Omental fat pad (tissue), 4 donors: ENCODE data around the gene TANC1. TPM values are rescaled to one million over a fixed set of nuclear protein-coding genes. Genes with fewer than 3 reads are reported as not detected.

Experiments used
- ATAC-seq: fragments of 150-250 bp; one replicate; pipeline ENCODE4 v1.9.1; 2016; ENCODE audit warnings: mild to moderate bottlenecking, moderate library complexity; ENCODE audit not compliant: low FRiP score
- DNase-seq: peaks from one replicate; pipeline ENCODE4 v3.0.0-alpha.2; 2019; ENCODE audit warnings: low spot score
- CTCF ChIP-seq, 3 donors: fragments of 450-650 bp; IDR thresholded peaks; one replicate each; pipeline ENCODE4 v1.5.1; 2016 to 2017; ENCODE audit warnings: antibody characterized with exemption in 3 of 3, mild to moderate bottlenecking in 3 of 3, moderate library complexity in 2 of 3
- total RNA-seq, 4 donors: library from RNA; depleted of rRNA; stranded (reverse); fragments of >200 nt; gene quantifications; one replicate each; pipeline ENCODE4 v1.1.0, GENCODE V29; 2016

TANC1 gene
- total RNA-seq, 4 donors from 2014 or later: 26.4 to 72.5 (median 34.9) TPM

- ATAC-seq: peak; percentile 4
- DNase-seq: no peak
- no peak for TF ChIP-seq CTCF (IDR thresholded peaks at IDR 0.05)
These were observed 156.6 kb downstream of the TANC1 start for GRCh38 chr2:159124931-159125467.

- ATAC-seq: no peak
- no peak for DNase-seq
- TF ChIP-seq CTCF (IDR thresholded peaks at IDR 0.05): no peak
These were observed 157.4 kb downstream of the TANC1 start for GRCh38 chr2:159125858-159126257.

GRCh38 chr2:159126432-159127022 lies 158.1 kb downstream of the TANC1 start:
- ATAC-seq: no peak
- DNase-seq: no peak
- TF ChIP-seq CTCF (IDR thresholded peaks at IDR 0.05): no peak

- DNase-seq: no peak
- no peak for TF ChIP-seq CTCF (IDR thresholded peaks at IDR 0.05)
These were observed 159.8 kb downstream of the TANC1 start for GRCh38 chr2:159128191-159128590.

GRCh38 chr2:159129269-159129668 lies 160.8 kb downstream of the TANC1 start:
- no peak for TF ChIP-seq CTCF (IDR thresholded peaks at IDR 0.05)
- no peak for ATAC-seq
- no peak for DNase-seq

More at GRCh38 chr2:159128191-159128590, 159.8 kb downstream of the TANC1 start:
- no peak for ATAC-seq

- ATAC-seq (no peak), DNase-seq (no peak)
- TF ChIP-seq CTCF (IDR thresholded peaks at IDR 0.05): no peak
These were observed 161.4 kb downstream of the TANC1 start for GRCh38 chr2:159129824-159130223.

GRCh38 chr2:159130302-159130701 lies 161.9 kb downstream of the TANC1 start:
- no peak for ATAC-seq
- TF ChIP-seq CTCF (IDR thresholded peaks at IDR 0.05): no peak
- no peak for DNase-seq
